Glutamatergic neuron (in vitro differentiated cells): ENCODE measurements around the gene SYNGAP1. TPM values are rescaled to one million over a fixed set of nuclear protein-coding genes. Genes with fewer than 3 reads are reported as not detected.

ENCODE experiments used
- DNase-seq: peaks from one replicate; pipeline ENCODE4 v3.0.0; 2022
- H3K27ac Mint-ChIP-seq: one replicate; pipeline ENCODE4 v1.8.0; 2020; ENCODE audit warnings: mild to moderate bottlenecking, mixed read lengths, inconsistent platforms; ENCODE audit not compliant: unreplicated experiment
- H3K27me3 Mint-ChIP-seq: one replicate; pipeline ENCODE4 v1.8.0; 2020; ENCODE audit warnings: mild to moderate bottlenecking, moderate library complexity, mixed read lengths, inconsistent platforms; ENCODE audit not compliant: unreplicated experiment
- H3K36me3 Mint-ChIP-seq: one replicate; pipeline ENCODE4 v1.8.0; 2020; ENCODE audit warnings: mild to moderate bottlenecking, mixed read lengths, inconsistent platforms; ENCODE audit not compliant: unreplicated experiment
- H3K4me1 Mint-ChIP-seq: one replicate; pipeline ENCODE4 v1.8.0; 2020; ENCODE audit warnings: mild to moderate bottlenecking, low read depth, mixed read lengths, inconsistent platforms; ENCODE audit not compliant: unreplicated experiment
- H3K4me3 Mint-ChIP-seq: one replicate; pipeline ENCODE4 v1.8.0; 2020; ENCODE audit warnings: mild to moderate bottlenecking, mixed read lengths, inconsistent platforms; ENCODE audit not compliant: unreplicated experiment
- H3K9me3 Mint-ChIP-seq: one replicate; pipeline ENCODE4 v1.8.0; 2020; ENCODE audit warnings: mild to moderate bottlenecking, moderate library complexity, mixed read lengths, inconsistent platforms; ENCODE audit not compliant: unreplicated experiment
- microRNA-seq: library from miRNA; unstranded; fragments of <30 nt; microRNA quantifications from one replicate; pipeline ENCODE4, GENCODE V29; 2020; ENCODE audit not compliant: unreplicated experiment
- total RNA-seq: library from RNA; stranded (reverse); fragmentation: NEBNext Ultra II Directional; extraction: Animal tissue kit (Norgen Biotek cat#: 25700); gene quantifications from one replicate; pipeline ENCODE4 v1.2.1, GENCODE V29; 2021; ENCODE audit not compliant: unreplicated experiment
- TF ChIP-seq, protein P1 (sequence below): fragments of 200-600 bp; sonication (generic); IDR thresholded peaks from one replicate; pipeline ENCODE4 v1.5.0; 2021; ENCODE audit not compliant: partially characterized antibody, unreplicated experiment

Gene SYNGAP1
- total RNA-seq, 1 donor from 2014 or later, result 75.1 TPM

DNA sequence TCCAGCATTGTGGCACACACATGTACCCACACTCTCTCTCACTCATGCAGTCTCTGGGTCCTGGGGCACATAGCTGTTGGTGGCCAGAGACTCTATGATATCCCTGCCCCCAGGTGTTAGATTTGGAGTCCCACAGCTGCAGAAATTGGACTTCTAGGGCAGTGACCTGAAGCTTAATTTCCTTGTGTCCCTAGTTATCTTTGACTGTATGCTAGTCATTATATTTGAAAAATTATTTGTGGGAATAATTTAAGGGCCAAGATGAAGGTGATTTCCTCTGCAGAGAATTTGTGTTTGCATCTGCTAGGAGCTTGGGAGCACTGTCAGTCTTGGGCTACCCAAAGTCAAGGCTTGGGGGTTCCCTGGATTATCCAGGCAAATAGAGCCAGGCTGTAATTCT lies 84.6 kb downstream of the SYNGAP1 start:
- no peak for DNase-seq
- TF ChIP-seq, protein P1, sequence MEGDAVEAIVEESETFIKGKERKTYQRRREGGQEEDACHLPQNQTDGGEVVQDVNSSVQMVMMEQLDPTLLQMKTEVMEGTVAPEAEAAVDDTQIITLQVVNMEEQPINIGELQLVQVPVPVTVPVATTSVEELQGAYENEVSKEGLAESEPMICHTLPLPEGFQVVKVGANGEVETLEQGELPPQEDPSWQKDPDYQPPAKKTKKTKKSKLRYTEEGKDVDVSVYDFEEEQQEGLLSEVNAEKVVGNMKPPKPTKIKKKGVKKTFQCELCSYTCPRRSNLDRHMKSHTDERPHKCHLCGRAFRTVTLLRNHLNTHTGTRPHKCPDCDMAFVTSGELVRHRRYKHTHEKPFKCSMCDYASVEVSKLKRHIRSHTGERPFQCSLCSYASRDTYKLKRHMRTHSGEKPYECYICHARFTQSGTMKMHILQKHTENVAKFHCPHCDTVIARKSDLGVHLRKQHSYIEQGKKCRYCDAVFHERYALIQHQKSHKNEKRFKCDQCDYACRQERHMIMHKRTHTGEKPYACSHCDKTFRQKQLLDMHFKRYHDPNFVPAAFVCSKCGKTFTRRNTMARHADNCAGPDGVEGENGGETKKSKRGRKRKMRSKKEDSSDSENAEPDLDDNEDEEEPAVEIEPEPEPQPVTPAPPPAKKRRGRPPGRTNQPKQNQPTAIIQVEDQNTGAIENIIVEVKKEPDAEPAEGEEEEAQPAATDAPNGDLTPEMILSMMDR, result no peak
- no peaks in the 10 kb centered on the region for H3K36me3 Mint-ChIP-seq
- no peaks in the 10 kb centered on the region for H3K4me1 Mint-ChIP-seq
- H3K27ac Mint-ChIP-seq, result no peak overlapping the region
- H3K27me3 Mint-ChIP-seq, result peaks cover 7% of the 10 kb centered on the region
- H3K9me3 Mint-ChIP-seq, result peaks cover 1% of the 10 kb centered on the region
- no peak overlapping the region for H3K4me3 Mint-ChIP-seq

Small RNA genes lying within 50 kb of the gene (microRNA-seq; reads per million reads assigned to microRNA genes)
- 5.1 reads per million, percentile 33 among the genes with 10 or more reads in this experiment for gene MIR5004

Other genes with a start within 250 kb of the SYNGAP1 start
- gene COL11A2, start 227.6 kb upstream of the SYNGAP1 start, total RNA-seq, result 3.8 TPM
- gene RXRB, start 219.4 kb upstream of the SYNGAP1 start, total RNA-seq, result 45.3 TPM
- gene SLC39A7, start 219.2 kb upstream of the SYNGAP1 start, total RNA-seq, result 92.8 TPM
- 4.6 TPM for gene HSD17B8, start 215.4 kb upstream of the SYNGAP1 start, total RNA-seq
- gene RING1, start 211.6 kb upstream of the SYNGAP1 start, total RNA-seq, result 37.3 TPM
- 50.9 TPM for gene VPS52, start 148.2 kb upstream of the SYNGAP1 start, total RNA-seq
- 1,024 TPM for gene RPS18, start 148.0 kb upstream of the SYNGAP1 start, total RNA-seq
- 8.6 TPM for gene B3GALT4, start 142.9 kb upstream of the SYNGAP1 start, total RNA-seq
- gene WDR46, start 130.8 kb upstream of the SYNGAP1 start, total RNA-seq, result 48.3 TPM
- 69.7 TPM for gene PFDN6, start 130.5 kb upstream of the SYNGAP1 start, total RNA-seq
- gene RGL2, start 121.1 kb upstream of the SYNGAP1 start, total RNA-seq, result 61.3 TPM
- 4.7 TPM for gene TAPBP, start 106.0 kb upstream of the SYNGAP1 start, total RNA-seq
- 21.7 TPM for gene ZBTB22, start 102.3 kb upstream of the SYNGAP1 start, total RNA-seq
- gene DAXX, start 97.1 kb upstream of the SYNGAP1 start, total RNA-seq, result 37.1 TPM
- 14.8 TPM for gene KIFC1, start 28.2 kb upstream of the SYNGAP1 start, total RNA-seq
- gene PHF1, start 9.1 kb upstream of the SYNGAP1 start, total RNA-seq, result 73.5 TPM
- gene CUTA, start 2.0 kb upstream of the SYNGAP1 start, total RNA-seq, result 384 TPM
- gene ZBTB9, start 34.5 kb downstream of the SYNGAP1 start, total RNA-seq, result 9.6 TPM
- gene BAK1, start 160.2 kb downstream of the SYNGAP1 start, total RNA-seq, result 11.5 TPM
- 0.34 TPM for gene ITPR3, start 201.3 kb downstream of the SYNGAP1 start, total RNA-seq